Pancreas (tissue), 10 donors: ENCODE results near the gene RAD52. TPM values are rescaled to one million over a fixed set of nuclear protein-coding genes. Genes with fewer than 3 reads are reported as not detected.

Experiments
- ATAC-seq, 4 donors: fragments of 200-7000 bp; cut with Tn5 transposase; one replicate each; pipeline versions ENCODE4 v1.8.0 to v1.9.1; 2020; ENCODE audit warnings: mild to moderate bottlenecking in 4 of 4, moderate library complexity in 4 of 4
- DNase-seq, 6 donors: peaks; one replicate each; pipeline ENCODE4 v3.0.0-alpha.2; 2020
- FAIRE-seq: peaks from 2 replicates; lab custom pipeline; 2012; peaks lifted over from hg19 to GRCh38; lab: Jason Lieb, UNC
- H3K27ac ChIP-seq, 4 donors: fragments of 200-600 bp; sonication (generic); 1 replicate in 3 of 4; 2 replicates in 1 of 4; pipeline versions ENCODE4 v1.5.0 to v1.8.0; 2020
- H3K27me3 ChIP-seq, 4 donors: fragments of 200-600 bp; one replicate each; pipeline ENCODE4 v1.8.0; 2021
- H3K36me3 ChIP-seq, 3 donors: fragments of 200-600 bp; sonication (generic) in 1 of 3; one replicate each; pipeline versions ENCODE4 v1.5.0 to v1.8.0; 2020 to 2021
- H3K4me1 ChIP-seq, 3 donors: fragments of 200-600 bp; one replicate each; pipeline ENCODE4 v1.8.0; 2021
- H3K4me3 ChIP-seq, 4 donors: fragments of 200-600 bp; sonication (generic) in 2 of 4; one replicate each; pipeline versions ENCODE4 v1.5.0 to v1.8.0; 2020 to 2021
- H3K9me3 ChIP-seq, 4 donors: fragments of 200-600 bp; one replicate each; pipeline ENCODE4 v1.8.0; 2021
- CTCF ChIP-seq, 4 donors: fragments of 200-600 bp; sonication (generic) in 3 of 4; IDR thresholded peaks; one replicate each; pipeline versions ENCODE4 v1.5.0 to v1.8.0; 2021; ENCODE audit warnings: antibody characterized with exemption in 4 of 4
- WGBS, 2 donors: extraction: QIAGEN DNeasy Blood & Tissue Kit; methylation state at CpG; one replicate each; pipeline ENCODE4 v1.1.7; 2013; 5-methylcytosine and 5-hydroxymethylcytosine counted together
- intact Hi-C, 3 donors: fragments of 100-400 bp; cut with DNase I; formaldehyde crosslinking; loops; one replicate each; pipeline versions ENCODE4 v1.11.1 to v1.14.2; 2022
- polyA plus RNA-seq, 2 donors: library from polyadenylated mRNA; stranded (reverse); fragments of 200-250 nt; gene quantifications; one replicate each; pipeline ENCODE4 v1.2.3, GENCODE V29; 2013
- total RNA-seq, 6 donors: library from RNA; stranded (reverse); fragmentation: NEBNext Ultra II Directional in 4 of 6; extraction: Animal tissue kit (Norgen Biotek cat#: 25700) in 4 of 6; gene quantifications; one replicate each; pipeline versions ENCODE4 v1.2.1 to v1.2.4, GENCODE V29; 2021 to 2023
- donor health status: healthy with polysubstance abuse.
- donor health status: DM: no; HTN: no; CAD: no; lungs with moderate emphysema.
- donor health status: DM: no; HTN: no; CAD: no.
- donor health status: control.
- donor health status: control.
- donor health status: Bipolar disorder and iron deficiency.
- donor health status: DM: yes; HTN: yes; CAD: no.
- donor health status: DM: no; HTN: no; CAD: no.
- donor health status: DM: no; HTN: no; CAD: no.
- donor health status: DM: yes; HTN: yes; CAD: no.

Gene RAD52
- total and polyA plus RNA-seq, 8 donors = 5.0 to 15.5 (median 7.2) TPM

- FAIRE-seq (no peak), ATAC-seq (no peak), DNase-seq (no peak)
- H3K27me3 ChIP-seq = no peaks in the 10 kb centered on the region
- no peak for TF ChIP-seq CTCF (IDR thresholded peaks at IDR 0.05)
- no peaks in the 10 kb centered on the region for H3K4me1 ChIP-seq
- H3K27ac ChIP-seq = no peak overlapping the region
- 93 to 99% methylated on average over 4 of the region's 4 CpGs for WGBS, 2 donors
- intact Hi-C loops = no loop called here
- H3K4me3 ChIP-seq = no peak overlapping the region
- H3K36me3 ChIP-seq = peaks cover 6 to 32% (median 9%) of the 10 kb centered on the region in 3 donors
- no peaks in the 10 kb centered on the region for H3K9me3 ChIP-seq
Observed at GRCh38 chr12:931591-931990, 17.9 kb downstream of the RAD52 start.

DNA sequence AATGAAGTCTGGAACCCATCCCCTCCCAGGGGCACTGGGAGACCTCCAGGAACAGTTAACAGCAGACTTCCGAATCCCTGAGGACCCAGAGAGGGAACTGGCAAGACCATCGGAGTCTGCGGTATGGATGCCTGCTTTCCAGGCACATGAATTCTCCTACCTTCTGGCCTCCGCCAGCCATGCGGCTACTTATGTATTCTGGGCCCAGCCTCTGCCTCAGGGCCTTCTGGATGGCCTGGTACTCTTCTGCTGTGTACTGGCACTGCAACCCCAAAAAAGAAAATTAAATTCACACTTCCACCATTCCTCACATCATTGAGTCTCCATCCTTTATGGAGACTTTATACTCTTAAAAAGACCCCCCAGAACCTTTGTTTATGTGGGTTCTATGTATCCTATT lies 18.4 kb downstream of the RAD52 start:
- Histone ChIP-seq H3K36me3 (peaks cover 8 to 38% (median 9%) of the 10 kb centered on the region in 3 donors), H3K27me3 (no peaks in the 10 kb centered on the region), H3K9me3 (no peaks in the 10 kb centered on the region), H3K4me3 (no peak overlapping the region), H3K4me1 (no peaks in the 10 kb centered on the region), H3K27ac (no peak overlapping the region)
- ATAC-seq = no peak
- no peak for FAIRE-seq
- DNase-seq = no peak
- intact Hi-C loops = no loop called here
- no peak for TF ChIP-seq CTCF (IDR thresholded peaks at IDR 0.05)
- 96% methylated on average over 5 of the region's 5 CpGs for WGBS, 2 donors

DNA sequence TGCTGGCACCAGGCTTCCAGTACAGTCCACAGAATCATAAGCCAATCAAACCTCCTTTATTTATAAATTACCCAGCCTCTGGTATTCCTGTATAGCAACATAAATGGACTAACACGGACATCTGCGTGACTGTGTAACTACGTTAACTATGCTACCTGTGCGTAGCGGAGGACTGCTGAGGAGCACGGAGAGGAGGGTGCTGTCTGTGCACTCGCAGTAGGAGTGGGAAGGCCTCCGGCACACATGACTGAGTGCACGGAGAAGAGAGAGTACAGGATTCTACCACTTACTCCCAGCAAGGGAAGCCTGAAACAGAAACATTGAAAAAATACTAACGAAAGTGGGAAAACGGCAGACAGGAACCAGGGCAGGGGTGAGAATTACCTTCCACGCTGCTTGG lies 22.9 kb downstream of the RAD52 start:
- peaks cover 8 to 55% (median 9%) of the 10 kb centered on the region in 3 donors for H3K36me3 ChIP-seq
- H3K4me3 ChIP-seq = no peak overlapping the region
- H3K9me3 ChIP-seq = no peaks in the 10 kb centered on the region
- TF ChIP-seq CTCF (IDR thresholded peaks at IDR 0.05) = no peak
- H3K27me3 ChIP-seq = no peaks in the 10 kb centered on the region
- FAIRE-seq (no peak), DNase-seq (no peak), ATAC-seq (no peak)
- WGBS, 2 donors = 88 to 89% methylated on average over 12 of the region's 12 CpGs
- no peaks in the 10 kb centered on the region for H3K4me1 ChIP-seq
- no peak overlapping the region for H3K27ac ChIP-seq
- intact Hi-C loops = no loop called here

- intact Hi-C loops = no loop called here
- TF ChIP-seq CTCF (IDR thresholded peaks at IDR 0.05) = no peak
- no peak overlapping the region for H3K27ac ChIP-seq
- FAIRE-seq (no peak), ATAC-seq (no peak), DNase-seq (no peak)
- no peak overlapping the region for H3K4me3 ChIP-seq
- H3K4me1 ChIP-seq = no peaks in the 10 kb centered on the region
- H3K27me3 ChIP-seq = no peaks in the 10 kb centered on the region
- no peaks in the 10 kb centered on the region for H3K9me3 ChIP-seq
- peaks cover 0 to 31% (median 6%) of the 10 kb centered on the region in 3 donors for H3K36me3 ChIP-seq
- WGBS, 2 donors = 85 to 93% methylated on average over 2 of the region's 2 CpGs
Observed at GRCh38 chr12:922285-922684, 27.2 kb downstream of the RAD52 start.

- Histone ChIP-seq H3K27ac (no peak overlapping the region), H3K9me3 (no peaks in the 10 kb centered on the region), H3K4me3 (no peak overlapping the region), H3K27me3 (no peaks in the 10 kb centered on the region), H3K36me3 (peaks cover 0 to 31% (median 8%) of the 10 kb centered on the region in 3 donors), H3K4me1 (no peaks in the 10 kb centered on the region)
- intact Hi-C loops = no loop called here
- no peak for TF ChIP-seq CTCF (IDR thresholded peaks at IDR 0.05)
- ATAC-seq = no peak
- DNase-seq = no peak
- FAIRE-seq = no peak
- WGBS, 2 donors = 97 to 98% methylated on average over 1 of the region's 1 CpG
Observed at GRCh38 chr12:920676-921075, 28.8 kb downstream of the RAD52 start.
